Measurements from ENCODE around the gene ERRFI1. TPM values are rescaled to one million over a fixed set of nuclear protein-coding genes. Genes with fewer than 3 reads are reported as not detected.
A peak's percentile ranks its signal among the peaks of the same experiment; 100 is the strongest.

The ERRFI1 gene
- total RNA-seq, 4 donors from 2014 or later, result 63.9 to 152 (median 95.9) TPM

- Histone ChIP-seq H3K27me3 (no peaks in the 10 kb centered on the region), H3K4me1 (peaks cover 0 to 16% (median 3%) of the 10 kb centered on the region in 4 donors), H3K4me3 (no peak overlapping the region), H3K36me3 (peaks cover 0 to 67% (median 5%) of the 10 kb centered on the region in 3 donors), H3K27ac (peak overlapping the region in 1 of 4 donors; percentile 37), H3K9me3 (no peaks in the 10 kb centered on the region)
- no peak for TF ChIP-seq EP300 (IDR thresholded peaks at IDR 0.05)
- TF ChIP-seq CTCF (IDR thresholded peaks at IDR 0.05), result no peak
- no peak for TF ChIP-seq POLR2A (IDR thresholded peaks at IDR 0.05)
- DNase-seq (ENCODE audit: low spot score in 2 of 2), result no peak
- 74 to 78% methylated on average over 15 of the region's 15 CpGs for WGBS, 2 donors
Observed at GRCh38 chr1:7985851-7986612, 40.1 kb downstream of the ERRFI1 start.

- Histone ChIP-seq H3K4me3 (no peak overlapping the region), H3K27ac (no peak overlapping the region), H3K4me1 (peaks cover 0 to 15% (median 3%) of the 10 kb centered on the region in 4 donors), H3K9me3 (no peaks in the 10 kb centered on the region), H3K36me3 (peaks cover 0 to 79% (median 5%) of the 10 kb centered on the region in 3 donors), H3K27me3 (no peaks in the 10 kb centered on the region)
- no peak for DNase-seq (ENCODE audit: low spot score in 2 of 2)
- TF ChIP-seq EP300 (IDR thresholded peaks at IDR 0.05) (no peak), POLR2A (IDR thresholded peaks at IDR 0.05) (no peak), CTCF (IDR thresholded peaks at IDR 0.05) (no peak)
- WGBS, 2 donors, result 83 to 85% methylated on average over 15 of the region's 15 CpGs
Observed at GRCh38 chr1:7984811-7985210, 41.3 kb downstream of the ERRFI1 start.

DNA sequence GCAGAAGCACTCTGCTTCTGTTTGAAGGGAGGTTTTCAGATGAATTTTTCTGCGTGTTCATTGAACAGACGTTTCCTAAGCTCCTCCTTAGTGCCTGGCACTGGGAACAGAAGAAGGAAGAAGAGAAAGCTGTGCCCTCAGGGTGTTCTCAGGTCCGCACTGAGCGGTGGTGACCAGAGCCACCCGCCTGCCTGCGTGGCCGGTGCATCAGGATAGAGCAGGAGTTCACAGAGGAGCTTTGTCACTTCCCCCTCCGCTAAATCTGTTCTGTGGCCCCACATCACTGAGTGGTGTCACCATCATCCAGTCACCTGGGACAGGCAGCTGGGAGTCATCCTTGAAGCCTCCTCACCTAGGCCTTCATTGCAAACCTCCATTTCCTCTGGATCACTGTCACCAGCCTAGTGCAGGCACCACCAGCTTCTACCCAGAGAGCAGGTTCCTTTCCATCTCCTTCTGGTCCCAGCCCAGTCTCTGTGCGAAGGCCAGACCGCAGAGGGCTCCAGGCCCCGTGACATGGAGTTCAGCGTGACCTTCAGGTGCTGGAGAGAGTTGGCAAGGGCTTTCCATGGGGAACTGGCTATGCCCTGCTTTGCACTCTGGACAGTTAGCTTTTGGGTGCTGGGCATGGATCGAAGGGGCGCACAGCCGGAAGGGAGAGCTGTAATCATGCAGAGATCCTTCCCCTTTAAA is 42.9 kb downstream of the ERRFI1 start:
- Histone ChIP-seq H3K36me3 (peaks cover 0 to 87% (median 5%) of the 10 kb centered on the region in 3 donors), H3K9me3 (no peaks in the 10 kb centered on the region), H3K27me3 (no peaks in the 10 kb centered on the region), H3K4me1 (peaks cover 0 to 12% (median 3%) of the 10 kb centered on the region in 4 donors), H3K4me3 (no peak overlapping the region), H3K27ac (peak overlapping the region in 1 of 4 donors; percentile 50)
- WGBS, 2 donors, result 90 to 93% methylated on average over 15 of the region's 15 CpGs
- no peak for DNase-seq (ENCODE audit: low spot score in 2 of 2)
- TF ChIP-seq CTCF (IDR thresholded peaks at IDR 0.05) (no peak), POLR2A (IDR thresholded peaks at IDR 0.05) (no peak)

GRCh38 chr1:7980984-7981383 is 45.1 kb downstream of the ERRFI1 start:
- no peak for TF ChIP-seq EP300 (IDR thresholded peaks at IDR 0.05)
- no peak for TF ChIP-seq POLR2A (IDR thresholded peaks at IDR 0.05)
- TF ChIP-seq CTCF (IDR thresholded peaks at IDR 0.05), result no peak
- peak overlapping the region in 1 of 4 donors; percentile 43 for H3K27ac ChIP-seq
- no peak overlapping the region for H3K4me3 ChIP-seq
- no peak for DNase-seq (ENCODE audit: low spot score in 2 of 2)
- peaks cover 0 to 12% (median 3%) of the 10 kb centered on the region in 4 donors for H3K4me1 ChIP-seq
- no peaks in the 10 kb centered on the region for H3K9me3 ChIP-seq
- no peaks in the 10 kb centered on the region for H3K27me3 ChIP-seq
- H3K36me3 ChIP-seq, result peaks cover 0 to 83% (median 5%) of the 10 kb centered on the region in 3 donors
- 79 to 88% methylated on average over 7 of the region's 7 CpGs for WGBS, 2 donors

Data from tibial nerve (tissue), 4 donors.